Vagina (tissue), 2 donors: ENCODE results near the gene GABARAPL1.

Experiments used
- CTCF ChIP-seq, 3 experiments: fragments of 450-650 bp in 2 of 3; fragments of 200-600 bp in 1 of 3; sonication (generic) in 1 of 3; IDR thresholded peaks; one replicate each; pipeline ENCODE4 v1.5.1; 2017 to 2019; ENCODE audit warnings: antibody characterized with exemption in 3 of 3, mild to moderate bottlenecking in 2 of 3, moderate library complexity in 2 of 3
- POLR2A ChIP-seq, 2 donors: fragments of 450-650 bp; IDR thresholded peaks; one replicate each; pipeline ENCODE4 v1.6.1; 2017; ENCODE audit warnings: antibody characterized with exemption in 2 of 2, mild to moderate bottlenecking in 2 of 2, moderate library complexity in 2 of 2

GRCh38 chr12:10227648-10228047 is 15.0 kb downstream of the GABARAPL1 start:
- TF ChIP-seq CTCF (IDR thresholded peaks at IDR 0.05) = no peak
- TF ChIP-seq POLR2A (IDR thresholded peaks at IDR 0.05) = no peak
